Measurements from ENCODE around the gene DHCR24.

The DHCR24 gene

DNA sequence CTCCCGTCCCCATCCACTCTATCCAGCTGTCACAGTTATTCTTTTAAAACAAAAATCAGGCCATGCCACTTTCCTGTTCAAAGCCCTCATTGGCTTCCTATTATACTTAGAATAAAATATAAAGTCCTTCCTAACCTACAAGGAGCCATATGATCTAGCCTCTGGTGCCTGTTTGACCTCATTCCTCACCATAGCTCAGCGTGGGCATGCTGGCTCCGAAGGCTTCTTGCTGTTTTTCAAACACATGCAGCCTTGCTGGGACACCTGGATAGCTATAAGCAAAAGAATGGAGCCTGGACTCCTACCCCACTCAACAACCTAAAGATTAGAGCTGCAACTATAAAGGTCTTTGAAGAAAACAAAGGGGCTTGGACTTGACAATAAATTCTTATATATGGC, 23.7 kb downstream of the DHCR24 start:
- no peak for DNase-seq

DNA sequence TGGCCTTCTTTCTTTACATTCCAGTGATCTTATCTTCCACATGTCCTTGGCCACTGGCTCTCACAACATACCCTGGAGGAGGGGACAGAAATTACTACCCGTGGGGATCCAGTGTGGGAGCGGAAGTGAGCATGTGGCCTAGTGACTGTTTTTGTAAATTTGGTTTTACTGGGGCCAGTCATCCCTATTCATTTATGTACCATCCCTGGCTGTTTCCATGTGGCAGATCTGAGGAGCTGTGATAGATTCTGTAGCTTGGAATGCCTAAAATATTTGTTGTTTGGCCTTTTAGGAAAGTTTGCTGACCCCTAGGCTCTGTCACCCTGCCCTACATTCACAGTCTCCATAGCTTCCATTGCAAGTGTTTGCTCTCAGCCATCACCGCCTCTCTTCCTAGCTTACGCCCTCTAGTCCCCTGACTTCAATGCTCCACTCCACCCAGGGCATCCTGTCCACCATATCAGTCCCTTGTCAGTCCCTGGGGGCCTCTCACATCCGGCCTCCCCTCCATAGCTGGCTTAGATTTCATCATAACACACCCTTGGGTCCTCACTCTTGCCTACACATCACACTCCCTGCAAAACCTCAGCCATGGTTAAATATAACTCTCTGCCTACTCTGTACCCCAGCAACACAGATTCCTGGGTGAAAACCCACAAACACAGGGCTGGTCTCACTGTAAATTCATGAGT, 25.8 kb downstream of the DHCR24 start:
- DNase-seq = no peak

DNA sequence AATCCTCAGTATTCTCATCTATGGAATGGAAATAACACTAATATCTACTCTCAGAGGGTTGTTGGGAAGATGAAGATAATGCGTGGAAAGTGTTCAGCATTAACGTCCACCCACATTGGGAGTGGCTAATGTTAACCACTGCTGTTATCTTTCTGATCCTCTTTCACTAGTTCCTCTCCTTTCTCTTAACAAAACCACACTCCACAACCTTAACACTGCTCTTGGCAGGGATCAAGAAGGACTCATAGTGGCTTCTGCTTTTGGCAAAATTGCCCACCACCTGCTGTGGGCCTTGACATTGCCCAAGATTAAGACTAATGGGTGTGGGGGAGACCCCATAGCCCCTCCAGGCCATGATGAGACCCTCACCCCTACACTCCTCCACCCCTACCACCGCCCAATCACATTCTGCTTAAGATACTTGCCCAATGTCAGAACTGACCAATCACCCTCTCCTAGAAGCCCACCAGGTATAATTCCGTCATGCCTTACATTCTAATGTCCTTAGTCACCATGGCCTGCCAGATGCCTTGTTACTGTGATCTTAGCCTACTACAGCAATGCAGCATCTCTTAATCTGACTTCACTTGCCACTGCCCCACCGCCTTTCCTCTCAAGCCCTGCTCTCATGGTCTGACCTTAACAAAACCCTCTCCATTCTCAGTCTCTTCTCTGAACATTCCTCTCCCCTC, 27.1 kb downstream of the DHCR24 start:
- DNase-seq = no peak

DNA sequence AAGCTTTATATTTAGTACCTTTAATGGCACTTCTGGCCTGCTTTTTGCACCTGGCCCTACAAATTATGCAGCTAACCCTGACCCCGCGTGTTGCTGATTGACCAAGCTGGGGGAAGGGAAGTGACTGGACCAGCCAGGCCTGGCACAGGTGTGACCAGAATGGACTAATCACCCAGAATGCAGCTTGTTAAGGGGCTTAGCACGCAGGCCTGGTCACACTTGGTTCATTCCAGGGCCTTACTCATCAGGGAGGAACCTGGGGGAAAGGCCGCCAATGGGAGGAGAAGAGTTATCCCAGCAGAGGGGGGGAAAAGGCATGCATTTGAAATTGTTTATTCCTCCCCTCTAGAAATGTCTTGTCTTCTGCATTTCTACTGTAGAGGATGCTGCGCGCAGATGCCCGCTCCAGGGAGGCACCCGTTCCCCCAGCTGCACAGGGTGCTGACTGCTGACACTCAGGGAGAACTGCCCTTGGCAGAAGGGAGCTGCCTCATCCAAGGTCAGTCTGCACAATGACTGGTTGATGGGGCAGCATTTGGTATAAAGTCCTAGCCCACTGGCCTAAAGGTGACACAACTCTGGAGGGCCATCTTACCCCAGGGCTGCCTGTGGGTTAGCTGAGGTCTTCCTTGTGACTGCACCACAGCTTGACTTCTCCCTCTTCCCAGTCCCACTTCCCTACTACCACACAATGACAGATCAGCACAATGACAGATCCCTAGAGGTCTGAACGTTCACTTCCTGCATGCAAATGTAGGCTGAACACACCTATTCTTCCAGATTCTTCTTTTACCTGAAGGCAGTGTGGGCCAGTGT, 29.0 kb downstream of the DHCR24 start:
- DNase-seq = no peak

DNA sequence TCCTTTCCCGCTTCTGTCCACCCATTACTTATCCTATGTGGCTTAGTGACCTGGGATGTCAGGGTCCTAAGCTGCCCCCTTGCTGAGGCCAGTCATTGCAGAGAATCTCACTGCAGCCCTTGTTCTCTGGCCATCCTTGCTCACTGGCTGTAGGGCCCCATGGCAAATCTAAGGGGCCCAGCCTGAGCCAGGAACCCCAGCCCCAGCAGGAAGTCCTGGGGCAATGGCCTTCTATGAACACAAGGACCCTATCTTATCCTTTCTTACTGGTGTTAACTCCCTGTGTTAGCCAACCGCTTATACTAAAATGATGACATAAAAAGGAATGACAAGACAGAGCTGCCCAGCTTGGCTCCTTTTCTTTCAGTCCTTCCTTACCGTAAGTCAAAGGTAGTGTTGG, 29.9 kb downstream of the DHCR24 start:
- DNase-seq = no peak

DNA sequence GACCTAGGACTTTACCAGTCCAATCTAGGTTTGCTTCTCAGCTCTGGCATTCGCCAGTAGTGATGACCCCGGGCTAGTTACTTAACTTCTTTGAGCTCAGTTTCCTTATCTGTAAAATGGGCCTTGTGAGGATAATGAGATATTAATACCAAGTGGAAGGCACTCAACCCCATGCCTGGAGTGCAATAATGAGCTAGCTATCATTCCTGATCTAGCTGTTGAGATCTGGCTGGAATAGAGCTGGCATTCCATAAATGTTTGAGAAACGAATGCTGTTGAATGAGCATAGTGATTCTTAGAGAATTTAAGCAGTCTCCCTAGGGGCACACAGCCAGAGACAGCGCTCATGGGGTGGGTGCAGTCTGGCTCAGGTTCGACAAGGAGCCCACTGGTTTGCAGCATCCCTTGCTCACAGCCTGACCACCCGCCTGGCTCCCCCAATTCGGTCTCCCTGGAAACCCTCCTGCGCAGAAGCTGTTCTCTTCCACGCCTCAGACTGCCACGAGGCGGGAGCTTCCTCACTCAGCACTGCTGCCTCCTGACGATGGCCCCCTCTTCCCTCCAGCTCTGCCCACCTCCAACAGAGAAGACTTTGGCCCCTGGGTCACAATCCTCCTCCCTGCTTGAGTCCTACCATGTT, 32.5 kb downstream of the DHCR24 start:
- DNase-seq = no peak

DNA sequence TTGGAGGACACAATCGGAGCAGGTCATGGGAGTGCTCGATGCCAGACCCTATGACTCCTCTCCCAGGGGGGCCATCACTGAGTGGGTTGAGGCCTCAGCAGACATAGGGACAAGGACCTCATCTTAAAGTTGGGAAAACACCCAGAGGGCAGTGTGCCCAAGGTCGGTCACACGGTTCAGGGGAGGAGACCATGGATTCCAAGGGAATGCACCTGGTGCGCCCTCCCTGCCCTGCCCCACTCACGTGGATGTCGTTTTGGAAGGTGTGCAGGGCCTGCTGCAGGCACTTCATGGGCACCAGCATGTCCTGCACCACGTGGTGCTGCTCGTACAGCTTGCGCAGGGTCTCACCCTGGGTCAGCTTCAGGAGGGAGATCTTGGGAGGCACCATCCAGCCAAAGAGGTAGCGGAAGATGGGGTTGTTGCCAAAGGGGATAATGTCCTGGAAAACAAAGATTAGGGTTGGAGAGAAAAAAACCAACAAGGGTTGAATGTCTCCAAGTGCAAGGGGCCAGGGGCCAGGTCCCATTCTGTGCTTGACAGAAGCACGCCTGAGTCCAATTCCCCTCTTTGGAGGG, 33.1 kb downstream of the DHCR24 start:
- DNase-seq = no peak

DNA sequence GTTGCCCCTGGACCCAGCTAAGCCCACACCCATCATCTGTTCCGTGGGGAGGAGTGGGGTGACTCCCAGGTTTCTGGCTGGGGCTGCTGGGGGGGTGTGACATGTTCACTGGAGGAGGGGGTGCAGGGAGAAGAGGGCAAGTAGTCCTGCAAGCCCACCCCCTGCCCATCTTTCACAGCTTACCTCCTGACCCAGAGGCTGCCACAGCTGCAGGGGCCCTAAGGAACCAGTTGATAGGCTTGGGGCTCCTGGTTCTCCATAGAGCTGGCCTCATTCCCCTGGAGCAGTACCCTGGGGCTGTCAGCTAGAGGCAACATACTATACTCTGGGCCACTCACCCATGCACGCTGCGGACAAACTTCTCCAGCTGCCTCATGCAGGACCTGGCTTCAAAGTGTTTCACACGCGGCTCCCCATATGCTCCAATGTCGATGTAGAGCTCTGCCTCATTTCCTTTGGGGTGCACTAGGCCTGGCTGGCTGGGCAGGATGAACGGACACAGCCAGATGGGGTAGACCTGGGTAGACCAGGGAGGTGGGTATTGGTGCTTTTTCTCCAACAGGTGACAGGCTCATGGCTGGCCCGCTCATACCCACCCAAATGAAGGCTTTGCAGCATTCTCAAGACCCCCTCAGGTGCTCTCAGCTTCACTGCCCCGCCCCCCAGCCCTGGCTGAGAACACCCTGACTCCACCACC, 33.8 kb downstream of the DHCR24 start:
- DNase-seq = no peak

DNA sequence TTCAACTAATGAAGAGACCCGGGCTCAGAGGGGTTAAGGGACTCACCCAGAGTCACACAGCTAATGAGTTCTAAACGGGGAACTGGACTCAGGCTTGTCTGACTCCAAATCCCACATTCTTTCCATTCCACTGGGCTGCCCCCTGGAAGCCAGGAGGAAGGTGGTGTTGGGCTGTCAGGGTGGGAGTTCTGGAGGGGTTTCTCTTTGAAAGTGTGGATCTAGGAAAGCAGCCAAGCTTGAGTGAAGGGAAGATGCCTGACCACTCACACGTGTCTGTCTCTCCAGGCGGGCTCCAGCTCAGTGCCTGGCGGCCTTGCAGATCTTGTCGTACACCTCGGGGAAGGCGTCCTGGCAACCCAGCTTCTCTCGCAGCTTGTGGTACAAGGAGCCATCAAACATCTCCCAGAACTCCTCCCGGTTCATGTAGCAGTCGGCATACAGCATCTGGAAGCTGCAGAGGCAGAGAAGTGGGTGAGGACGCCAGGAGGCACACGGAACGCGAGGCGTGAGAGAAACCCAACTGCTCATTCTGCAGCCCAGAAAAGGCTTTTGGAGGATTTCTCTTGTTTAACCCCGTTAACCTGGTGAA, 35.0 kb downstream of the DHCR24 start:
- no peak for DNase-seq

DNA sequence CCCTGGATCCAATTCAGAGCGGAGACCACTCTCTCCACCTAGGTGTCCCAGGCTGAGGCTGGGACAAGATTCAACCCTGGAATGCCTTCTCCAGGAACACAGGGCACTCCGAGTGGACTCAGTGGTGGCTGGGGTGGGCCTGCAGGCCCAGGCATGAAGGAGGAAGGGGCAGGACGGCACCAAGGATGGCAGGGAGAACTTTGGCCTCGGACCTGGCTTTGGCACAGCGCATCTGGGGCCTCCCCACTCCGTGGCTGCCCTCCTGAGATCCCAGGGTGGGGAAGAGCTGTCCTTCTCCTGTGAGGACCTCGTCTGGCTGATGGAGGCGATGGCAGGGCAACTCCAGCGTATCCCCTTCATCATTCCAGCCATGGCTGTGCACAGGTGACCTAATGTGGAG, 35.6 kb downstream of the DHCR24 start:
- no peak for DNase-seq

DNA sequence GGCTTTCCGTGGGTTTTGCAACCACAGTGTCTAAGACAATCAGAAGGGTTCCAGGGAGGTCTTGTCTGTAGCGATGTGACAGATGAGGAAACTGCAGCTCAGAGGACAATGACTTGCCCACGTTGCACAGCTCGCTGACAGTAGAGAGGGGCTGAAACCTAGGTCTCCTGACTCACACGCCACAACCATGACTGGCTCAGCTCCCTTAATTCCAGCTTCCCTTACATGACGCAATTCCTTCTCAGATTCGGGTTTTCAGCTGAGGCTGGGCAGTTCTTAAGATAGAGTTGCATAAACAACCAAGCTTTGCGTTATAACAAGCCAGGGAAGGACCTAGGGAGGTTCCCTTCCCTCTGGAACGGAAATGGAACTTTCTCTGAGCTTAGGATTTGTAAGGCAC, 36.3 kb downstream of the DHCR24 start:
- no peak for DNase-seq

DNA sequence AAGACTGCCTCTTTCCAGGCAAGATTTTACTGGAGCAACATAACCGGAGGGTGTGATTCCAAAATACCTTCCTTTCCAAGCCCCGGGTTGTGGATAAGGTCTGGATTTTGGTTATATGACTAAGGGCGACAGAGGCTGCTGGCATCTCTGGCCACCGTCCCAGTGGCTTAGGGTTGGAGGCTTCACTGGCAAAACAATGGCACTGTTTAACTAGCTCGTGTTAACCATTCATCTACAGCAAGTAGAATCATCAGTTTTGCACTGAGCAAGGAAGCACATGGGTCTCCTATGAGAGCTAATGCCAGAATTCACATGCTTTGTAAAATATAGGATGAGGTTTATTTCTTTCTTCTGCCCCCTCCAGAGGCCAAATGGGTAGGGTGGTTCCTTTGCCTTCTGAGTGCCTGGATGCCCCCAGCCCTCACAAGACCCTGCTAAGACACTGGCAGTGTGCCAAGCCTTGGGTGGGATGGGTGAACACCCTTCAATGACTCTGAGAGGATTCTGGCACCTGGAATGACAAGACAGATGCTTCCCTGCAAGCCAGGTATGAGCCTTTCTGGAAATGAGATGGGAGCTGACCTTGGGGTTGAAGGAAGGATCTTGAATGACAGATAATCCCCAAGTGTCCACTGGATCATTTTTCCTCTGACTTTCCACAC, 36.8 kb downstream of the DHCR24 start:
- no peak for DNase-seq

DNA sequence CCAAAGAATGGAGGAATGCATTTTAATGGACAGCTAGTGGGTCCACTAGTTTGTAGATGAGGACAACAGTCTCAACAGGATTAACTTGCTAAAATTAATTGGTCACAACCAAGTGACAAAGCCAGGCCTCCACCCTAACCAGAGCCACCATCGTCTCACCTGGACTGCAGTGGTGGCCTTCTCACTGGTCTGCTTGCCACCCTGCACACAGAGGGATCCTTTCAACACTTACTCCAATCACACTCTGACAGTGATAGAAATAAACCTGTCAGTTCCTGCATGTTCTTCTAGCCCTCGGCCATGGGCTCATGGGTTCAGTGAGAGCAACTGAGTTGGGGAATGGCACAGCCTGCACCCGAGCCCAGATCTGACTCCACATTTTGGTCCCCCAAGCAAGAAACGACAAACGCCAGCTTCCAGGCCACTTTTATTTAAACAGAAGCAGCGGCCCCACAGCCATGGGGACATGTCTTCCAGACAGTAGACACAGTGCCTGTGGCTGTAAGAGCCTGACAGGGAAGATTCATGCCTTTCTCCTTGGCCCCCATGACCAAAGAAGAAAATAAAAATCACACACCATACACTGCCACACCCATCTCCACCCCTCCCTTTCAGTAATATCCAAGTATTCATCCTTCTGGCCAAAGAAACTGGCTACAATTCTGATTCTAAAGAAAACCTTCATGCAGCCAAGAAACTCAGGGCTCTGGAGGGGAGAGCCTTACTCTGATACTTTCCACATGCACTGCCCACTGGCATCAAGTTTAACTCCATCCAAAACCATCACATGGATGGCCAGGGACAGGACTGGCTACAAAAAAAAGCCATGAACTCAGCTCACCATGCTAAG, 37.6 kb downstream of the DHCR24 start:
- no peak for DNase-seq

DNA sequence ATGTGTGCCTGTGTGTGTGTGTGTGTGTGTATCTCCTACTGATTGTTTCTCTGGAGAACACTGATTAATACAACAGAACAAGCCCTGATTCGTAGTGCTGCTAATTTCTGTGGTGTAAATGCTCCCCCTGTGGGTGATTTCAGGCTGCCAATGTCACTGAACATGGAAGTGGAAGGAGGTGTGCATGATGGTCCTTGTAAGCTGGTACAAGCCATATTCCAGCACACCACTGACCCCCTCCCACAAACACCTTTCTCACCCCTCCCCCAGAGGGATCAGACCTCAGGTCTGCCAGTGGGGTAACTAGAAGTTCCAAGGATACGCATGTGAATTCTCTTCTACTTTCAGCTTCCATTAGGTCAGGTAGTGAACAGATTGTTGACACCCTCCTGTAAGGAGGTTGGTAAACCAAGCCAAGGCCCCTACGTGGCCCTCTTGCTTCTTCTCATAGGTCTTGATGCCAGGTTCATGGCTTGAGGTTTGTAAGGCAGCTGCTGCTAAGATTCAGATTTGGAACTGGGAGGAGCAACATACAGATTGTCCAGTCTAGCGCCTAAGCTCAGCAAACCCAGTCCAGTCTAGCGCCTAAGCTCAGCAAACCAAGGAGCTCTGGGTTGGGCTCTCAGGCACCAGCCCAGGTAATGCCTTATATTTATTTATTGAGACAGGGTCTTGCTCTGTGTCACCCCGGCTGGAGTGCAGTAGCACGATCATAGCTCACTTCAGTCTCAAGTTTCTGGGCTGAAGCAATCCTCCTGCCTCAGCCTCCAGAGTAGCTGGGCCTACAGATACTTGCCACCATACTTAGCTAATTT, 38.7 kb downstream of the DHCR24 start:
- DNase-seq = no peak

DNA sequence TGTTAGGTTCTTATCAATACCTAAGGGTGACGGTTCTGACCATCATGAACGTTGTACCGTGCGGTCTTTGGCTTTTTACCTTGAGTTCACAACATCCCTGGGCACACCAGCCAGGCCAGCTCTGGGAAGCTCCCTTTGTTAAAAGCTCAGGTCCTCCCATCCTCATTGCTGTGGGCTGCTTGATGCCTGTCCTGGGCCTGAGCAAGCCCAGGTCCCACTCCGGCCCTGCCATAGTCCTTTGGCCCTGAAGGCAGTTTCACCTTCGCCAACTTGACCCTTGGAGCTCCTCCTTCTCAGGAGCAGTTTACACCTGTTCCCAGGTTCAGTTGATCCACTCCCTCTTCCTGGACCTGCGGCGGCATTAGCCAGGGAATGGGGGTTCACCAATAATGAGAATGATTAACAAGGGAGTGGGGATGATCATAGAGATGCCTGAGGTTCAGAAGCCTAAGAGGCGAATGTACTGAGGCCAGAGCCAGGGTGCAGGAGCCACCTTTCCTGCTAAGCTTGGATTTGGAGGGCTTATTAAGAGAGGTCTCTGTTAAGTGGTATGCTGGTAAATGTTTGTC, 40.2 kb downstream of the DHCR24 start:
- DNase-seq = no peak

DNA sequence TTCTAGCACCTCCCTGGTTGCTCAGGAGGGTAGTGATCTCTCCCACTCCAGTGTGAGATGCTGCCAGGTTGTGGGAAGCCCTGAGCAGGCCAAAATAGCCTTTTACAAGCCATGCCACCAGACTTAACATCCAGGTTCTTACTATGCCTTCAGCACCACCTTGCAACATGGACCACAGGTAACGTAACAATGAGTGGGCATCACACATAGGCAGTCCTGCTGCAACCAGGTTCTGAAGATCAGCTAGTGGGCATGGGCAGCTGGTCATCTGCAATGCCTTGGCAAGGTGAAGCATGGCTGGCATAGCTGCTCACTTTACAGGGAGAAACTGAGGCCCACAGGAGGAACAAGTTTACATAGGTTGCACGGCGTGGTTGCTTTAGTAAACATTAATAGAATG, 40.7 kb downstream of the DHCR24 start:
- DNase-seq = no peak

DNA sequence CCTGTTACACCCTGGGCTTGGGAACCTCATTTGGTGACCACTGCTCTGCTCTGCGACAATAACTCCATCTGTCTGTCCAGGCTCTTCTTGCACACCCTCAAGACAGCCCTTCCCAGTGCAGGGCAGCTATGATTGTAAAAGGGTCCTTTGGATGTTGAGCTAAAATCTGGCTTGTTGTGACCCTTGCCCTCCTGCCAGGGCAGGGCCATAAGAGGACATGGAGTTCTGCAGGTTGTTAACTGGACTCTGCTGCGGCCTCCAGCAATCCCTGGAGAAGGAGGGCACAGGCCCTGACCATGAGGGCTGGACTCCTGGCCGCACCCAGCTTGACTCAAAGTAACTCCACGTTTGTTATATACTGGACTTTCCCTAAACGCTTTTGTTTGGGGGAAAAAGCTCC, 41.2 kb downstream of the DHCR24 start:
- no peak for DNase-seq

DNA sequence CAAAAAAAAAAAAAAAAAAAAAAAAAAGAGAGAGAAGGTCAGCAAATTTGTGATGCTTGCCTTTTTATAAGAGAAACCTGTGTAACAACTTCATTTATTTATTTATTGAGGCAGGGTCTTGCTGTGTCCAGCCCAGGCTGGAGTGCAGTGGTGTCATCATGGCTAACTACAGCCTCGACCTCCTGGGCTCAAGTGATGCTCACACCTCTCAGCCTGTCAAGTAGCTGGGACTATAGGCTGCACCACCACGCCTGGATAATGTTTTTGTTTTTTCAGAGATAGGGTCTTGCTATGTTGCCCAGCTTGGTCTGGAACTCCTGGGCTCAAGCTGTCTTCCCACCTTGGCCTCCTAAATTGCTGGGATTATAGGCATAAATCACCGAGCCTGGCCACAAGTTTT, 42.4 kb downstream of the DHCR24 start:
- no peak for DNase-seq

DNA sequence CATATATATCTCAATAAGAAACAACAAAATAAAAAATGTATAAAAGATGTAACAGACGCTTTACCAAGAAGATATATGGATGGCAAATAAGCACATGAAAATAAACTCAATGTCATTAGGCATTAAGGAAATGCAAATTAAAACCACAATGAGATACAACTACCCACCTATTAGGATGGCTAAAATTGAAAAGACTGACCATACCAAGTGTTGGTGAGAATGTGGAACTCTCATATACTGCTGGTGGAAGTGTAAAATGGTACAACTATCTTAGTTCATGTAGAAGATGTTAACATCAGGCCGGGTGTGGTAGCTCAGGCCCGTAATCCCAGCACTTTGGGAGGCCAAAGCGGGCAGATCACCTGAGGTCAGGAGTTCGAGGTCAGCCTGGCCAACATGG, 43.5 kb downstream of the DHCR24 start:
- DNase-seq = no peak

Measured in NCI-H2227 treated with DMSO at 0.1 percent for 48 hours (cell line).